ENCODE measurements around the gene RALGPS2. TPM values are rescaled to one million over a fixed set of nuclear protein-coding genes. Genes with fewer than 3 reads are reported as not detected.
"Not testable (repeated sequence)": the region's sequence is repeated elsewhere in the genome, so short reads cannot be mapped to it uniquely, and the experiment has no call there.

The RALGPS2 gene
- total RNA-seq, 2 experiments from 2014 or later, result 1.4 to 1.9 TPM

DNA sequence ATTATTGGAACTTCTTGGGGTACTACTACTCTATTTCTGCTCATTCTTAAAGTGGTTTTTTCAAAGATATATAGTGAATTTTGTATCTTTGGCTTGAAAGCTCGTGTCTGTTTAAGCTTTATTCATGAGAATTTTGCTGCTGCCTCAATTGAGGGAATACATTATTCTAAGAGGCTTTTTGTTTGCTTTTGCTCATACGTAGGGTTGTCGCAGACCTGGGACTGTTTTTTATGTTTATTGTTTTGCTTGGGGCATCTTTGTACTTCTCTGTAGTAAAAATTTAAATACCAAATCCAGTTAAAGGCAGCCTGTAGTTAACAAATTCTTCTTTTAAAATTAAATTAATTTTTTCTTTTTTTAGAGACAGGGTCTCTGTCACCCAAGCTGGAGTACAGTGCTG lies 83.5 kb downstream of the RALGPS2 start:
- ATAC-seq, result no peak
- peaks cover 2% of the 10 kb centered on the region for H3K27me3 Mint-ChIP-seq
- no peak overlapping the region for H3K27ac Mint-ChIP-seq
- no peak overlapping the region for H3K4me3 Mint-ChIP-seq
- no peaks in the 10 kb centered on the region for H3K4me1 Mint-ChIP-seq
- no peak for DNase-seq
- no peaks in the 10 kb centered on the region for H3K9me3 Mint-ChIP-seq (ENCODE audit: low read depth)
- H3K36me3 Mint-ChIP-seq, result no peaks in the 10 kb centered on the region
- CTCF ChIA-PET, result no interaction called here

DNA sequence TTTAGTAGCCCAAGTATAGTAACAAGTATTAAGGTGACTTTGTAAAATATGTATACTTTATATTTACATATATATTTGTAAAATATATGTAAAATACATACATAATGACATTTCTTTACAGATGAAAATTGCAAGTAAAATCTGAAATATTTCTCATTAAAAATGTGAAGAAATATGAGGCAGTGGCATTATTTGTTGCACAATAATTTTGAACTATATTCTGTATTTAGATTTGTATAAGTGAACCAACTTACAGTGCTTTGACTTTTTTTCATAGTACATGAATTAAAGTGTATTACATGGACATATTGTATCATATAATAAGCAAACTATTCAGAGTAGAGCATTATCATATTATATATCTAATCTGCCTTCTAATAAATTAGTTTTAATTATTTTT lies 85.5 kb downstream of the RALGPS2 start:
- Mint-ChIP-seq H3K27me3 (peaks cover 1% of the 10 kb centered on the region), H3K9me3 (ENCODE audit: low read depth) (no peaks in the 10 kb centered on the region), H3K4me1 (no peaks in the 10 kb centered on the region), H3K36me3 (no peaks in the 10 kb centered on the region), H3K4me3 (no peak overlapping the region), H3K27ac (no peak overlapping the region)
- ATAC-seq, result no peak
- DNase-seq, result no peak
- CTCF ChIA-PET, result no interaction called here

DNA sequence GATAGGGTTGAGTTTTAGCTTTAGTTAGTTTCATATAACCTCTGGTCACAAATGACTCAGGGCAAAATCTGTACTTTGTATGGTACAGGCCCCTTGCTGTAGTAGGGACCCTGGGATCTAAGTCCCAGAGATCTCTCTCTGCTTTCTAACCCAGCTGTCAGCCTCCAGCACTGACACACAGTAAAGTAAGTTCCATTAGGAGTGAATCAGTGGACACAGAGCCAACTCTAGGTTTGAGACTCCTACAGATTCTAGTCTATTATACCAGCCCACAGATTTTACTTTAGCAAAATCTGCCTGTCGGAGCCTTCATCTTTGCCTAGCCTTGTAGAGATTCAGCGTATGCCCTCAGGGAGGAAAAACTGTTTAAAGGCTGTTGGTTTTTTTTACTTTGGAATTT lies 93.4 kb downstream of the RALGPS2 start:
- no peak for DNase-seq
- no peak overlapping the region for H3K27ac Mint-ChIP-seq
- H3K4me1 Mint-ChIP-seq, result peaks cover 3% of the 10 kb centered on the region
- no peak overlapping the region for H3K4me3 Mint-ChIP-seq
- CTCF ChIA-PET, result no interaction called here
- H3K27me3 Mint-ChIP-seq, result no peaks in the 10 kb centered on the region
- no peaks in the 10 kb centered on the region for H3K36me3 Mint-ChIP-seq
- no peaks in the 10 kb centered on the region for H3K9me3 Mint-ChIP-seq (ENCODE audit: low read depth)
- ATAC-seq, result no peak

- no peak overlapping the region for H3K27ac Mint-ChIP-seq
Observed at GRCh38 chr1:178819123-178819522, 94.1 kb downstream of the RALGPS2 start.

DNA sequence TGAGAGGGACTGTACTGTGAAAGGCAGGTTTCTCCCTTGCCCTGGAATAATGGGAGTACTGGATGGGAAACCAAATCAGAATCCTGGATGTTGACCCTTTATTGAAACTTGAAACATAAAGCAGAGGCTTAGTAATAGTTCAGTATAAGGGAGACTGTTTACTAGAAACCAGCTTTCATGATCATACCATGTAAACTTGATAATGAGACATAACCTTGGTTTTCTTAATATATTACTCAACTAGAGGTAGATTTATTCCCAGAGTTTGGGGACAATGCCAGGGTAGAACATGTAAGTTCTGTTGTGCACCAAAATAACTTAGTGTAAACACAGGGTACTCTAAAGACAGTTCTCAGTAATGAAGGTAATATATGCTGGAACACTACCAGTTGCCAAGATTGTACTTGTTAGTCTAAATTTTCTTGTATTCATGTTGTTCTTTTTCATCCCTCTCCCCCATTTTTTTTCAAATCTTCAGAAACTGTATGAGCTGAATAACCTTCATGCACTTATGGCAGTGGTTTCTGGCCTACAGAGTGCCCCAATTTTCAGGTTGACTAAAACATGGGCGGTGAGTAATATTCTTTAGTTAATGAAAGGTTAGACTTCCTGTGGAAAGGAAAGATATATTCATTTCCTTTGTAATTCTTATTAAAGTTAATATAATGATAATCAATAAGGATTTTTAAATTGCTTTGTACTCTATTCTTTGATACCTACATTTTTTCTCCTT lies 96.3 kb downstream of the RALGPS2 start:
- H3K27ac Mint-ChIP-seq, result no peak overlapping the region
- H3K4me3 Mint-ChIP-seq, result no peak overlapping the region
- DNase-seq (no peak), ATAC-seq (no peak)
- H3K9me3 Mint-ChIP-seq (ENCODE audit: low read depth), result no peaks in the 10 kb centered on the region
- no peaks in the 10 kb centered on the region for H3K36me3 Mint-ChIP-seq
- H3K4me1 Mint-ChIP-seq, result peaks cover 3% of the 10 kb centered on the region
- H3K27me3 Mint-ChIP-seq, result no peaks in the 10 kb centered on the region
- CTCF ChIA-PET, result no interaction called here

More at GRCh38 chr1:178819123-178819522, 94.1 kb downstream of the RALGPS2 start:
- H3K4me1 Mint-ChIP-seq, result peaks cover 3% of the 10 kb centered on the region
- H3K4me3 Mint-ChIP-seq, result no peak overlapping the region
- no peaks in the 10 kb centered on the region for H3K9me3 Mint-ChIP-seq (ENCODE audit: low read depth)
- no peaks in the 10 kb centered on the region for H3K36me3 Mint-ChIP-seq
- CTCF ChIA-PET, result no interaction called here
- ATAC-seq (no peak), DNase-seq (no peak)
- H3K27me3 Mint-ChIP-seq, result no peaks in the 10 kb centered on the region

DNA sequence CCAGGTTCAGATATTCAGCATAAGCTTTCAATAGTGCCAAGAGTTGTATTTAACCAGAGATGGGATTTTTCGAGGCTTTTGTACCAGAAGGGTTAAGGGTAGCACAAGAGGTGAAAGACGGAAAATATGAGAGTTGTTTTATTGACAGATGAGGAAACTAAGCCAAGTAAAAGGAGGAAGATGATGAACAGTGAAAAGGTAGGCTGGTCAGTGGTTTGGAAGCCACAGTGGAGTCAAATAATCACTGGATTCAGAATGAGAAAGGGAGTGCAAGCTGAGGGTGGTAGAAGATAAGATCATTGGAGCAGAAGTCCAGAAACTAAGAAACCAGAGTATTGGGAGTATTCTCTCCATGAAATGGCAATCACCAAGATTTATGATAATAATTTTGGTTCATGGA lies 100.1 kb downstream of the RALGPS2 start:
- H3K4me3 Mint-ChIP-seq, result no peak overlapping the region
- no peaks in the 10 kb centered on the region for H3K36me3 Mint-ChIP-seq
- H3K27ac Mint-ChIP-seq, result no peak overlapping the region
- no peak for ATAC-seq
- CTCF ChIA-PET, result no interaction called here
- H3K27me3 Mint-ChIP-seq, result no peaks in the 10 kb centered on the region
- DNase-seq, result no peak
- peaks cover 3% of the 10 kb centered on the region for H3K4me1 Mint-ChIP-seq
- no peaks in the 10 kb centered on the region for H3K9me3 Mint-ChIP-seq (ENCODE audit: low read depth)

GRCh38 chr1:178844436-178844835 lies 119.4 kb downstream of the RALGPS2 start:
- Mint-ChIP-seq H3K27me3 (no peaks in the 10 kb centered on the region), H3K27ac (no peak overlapping the region), H3K4me1 (no peaks in the 10 kb centered on the region), H3K9me3 (ENCODE audit: low read depth) (no peaks in the 10 kb centered on the region), H3K36me3 (no peaks in the 10 kb centered on the region), H3K4me3 (no peak overlapping the region)
- ATAC-seq (no peak), DNase-seq (no peak)
- CTCF ChIA-PET, result no interaction called here

GRCh38 chr1:178846306-178846705 lies 121.3 kb downstream of the RALGPS2 start:
- Mint-ChIP-seq H3K27ac (no peak overlapping the region), H3K4me3 (no peak overlapping the region), H3K36me3 (no peaks in the 10 kb centered on the region), H3K9me3 (ENCODE audit: low read depth) (no peaks in the 10 kb centered on the region), H3K4me1 (no peaks in the 10 kb centered on the region), H3K27me3 (no peaks in the 10 kb centered on the region)
- CTCF ChIA-PET, result no interaction called here
- ATAC-seq (no peak), DNase-seq (no peak)

DNA sequence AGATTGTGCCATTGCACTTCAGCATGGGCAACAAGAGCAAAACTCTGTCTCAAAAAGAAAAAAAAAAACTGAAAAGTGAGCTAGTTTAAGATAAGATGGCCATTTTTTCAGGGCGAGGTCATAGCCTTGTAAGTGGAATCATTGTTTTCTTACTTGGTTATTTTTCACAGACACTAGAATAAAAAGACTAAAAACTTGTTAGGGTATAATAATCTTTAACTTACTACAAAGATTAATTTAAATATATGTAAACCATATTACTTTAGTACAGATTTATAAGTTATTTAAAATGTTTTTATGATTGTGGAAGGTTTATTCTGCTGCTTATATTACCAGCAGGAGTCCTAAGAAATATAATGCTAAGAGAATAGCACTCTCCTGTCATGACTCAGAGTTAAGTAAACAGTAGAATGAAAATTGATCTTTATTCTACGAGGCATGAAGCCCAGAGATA lies 122.4 kb downstream of the RALGPS2 start:
- CTCF ChIA-PET, result no interaction called here
- ATAC-seq (no peak), DNase-seq (no peak)
- Mint-ChIP-seq H3K27ac (no peak overlapping the region), H3K4me3 (no peak overlapping the region), H3K9me3 (ENCODE audit: low read depth) (no peaks in the 10 kb centered on the region), H3K36me3 (no peaks in the 10 kb centered on the region), H3K27me3 (no peaks in the 10 kb centered on the region), H3K4me1 (no peaks in the 10 kb centered on the region)

DNA sequence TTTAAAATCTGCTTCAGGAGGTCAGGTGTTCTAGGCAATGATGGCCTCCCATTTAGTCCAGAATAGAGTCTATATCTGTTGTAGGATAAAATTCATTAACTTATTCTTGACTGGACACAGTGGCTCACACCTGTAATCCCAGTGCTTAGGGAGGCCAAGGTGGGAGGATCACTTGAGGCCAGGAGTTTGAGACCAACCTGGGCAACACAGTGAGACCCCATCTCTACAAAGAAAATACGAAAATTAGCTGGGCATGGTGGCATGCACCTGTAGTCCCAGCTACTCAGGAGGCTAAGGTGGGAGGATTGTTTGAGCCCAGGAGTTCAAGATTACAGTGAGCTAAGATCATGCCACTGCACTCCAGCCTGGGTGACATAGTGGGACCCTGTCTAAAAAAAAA lies 122.9 kb downstream of the RALGPS2 start:
- H3K27ac Mint-ChIP-seq; ATAC-seq; H3K9me3 Mint-ChIP-seq (ENCODE audit: low read depth); H3K4me3 Mint-ChIP-seq; CTCF ChIA-PET; DNase-seq; H3K4me1 Mint-ChIP-seq; H3K27me3 Mint-ChIP-seq; H3K36me3 Mint-ChIP-seq: not testable (repeated sequence)

GRCh38 chr1:178849918-178850317 lies 124.9 kb downstream of the RALGPS2 start:
- Mint-ChIP-seq H3K27me3 (no peaks in the 10 kb centered on the region), H3K27ac (no peak overlapping the region), H3K36me3 (no peaks in the 10 kb centered on the region), H3K4me1 (no peaks in the 10 kb centered on the region), H3K4me3 (no peak overlapping the region), H3K9me3 (ENCODE audit: low read depth) (no peaks in the 10 kb centered on the region)
- CTCF ChIA-PET, result no interaction called here
- DNase-seq (no peak), ATAC-seq (no peak)

GRCh38 chr1:178857126-178857525 lies 132.1 kb downstream of the RALGPS2 start:
- Mint-ChIP-seq H3K9me3 (ENCODE audit: low read depth) (no peaks in the 10 kb centered on the region), H3K27ac (no peak overlapping the region), H3K4me3 (no peak overlapping the region), H3K36me3 (no peaks in the 10 kb centered on the region), H3K4me1 (no peaks in the 10 kb centered on the region), H3K27me3 (peaks cover 2% of the 10 kb centered on the region)
- CTCF ChIA-PET, result no interaction called here
- ATAC-seq (no peak), DNase-seq (no peak)

DNA sequence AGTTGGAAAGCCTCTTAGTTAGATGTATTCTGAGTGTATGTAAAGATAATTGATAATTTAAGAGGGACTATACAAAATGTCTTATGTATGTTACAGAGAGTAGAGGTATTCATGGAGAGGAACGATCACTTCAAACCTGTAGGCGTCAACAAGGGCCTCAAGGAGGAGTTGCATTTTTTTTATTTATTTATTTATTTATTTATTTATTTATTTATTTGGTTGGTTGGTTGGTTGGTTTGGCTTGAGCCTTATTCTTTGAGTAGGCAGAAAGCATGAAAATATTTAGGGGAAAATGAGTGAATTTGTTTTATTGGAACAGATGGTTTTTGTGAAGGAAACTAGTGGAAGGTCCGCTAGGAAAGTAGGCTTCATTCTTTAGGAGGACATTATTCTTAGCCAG lies 137.4 kb downstream of the RALGPS2 start:
- Mint-ChIP-seq H3K27ac (no peak overlapping the region), H3K9me3 (ENCODE audit: low read depth) (no peaks in the 10 kb centered on the region), H3K4me3 (no peak overlapping the region), H3K36me3 (no peaks in the 10 kb centered on the region), H3K27me3 (peaks cover 8% of the 10 kb centered on the region), H3K4me1 (peaks cover 9% of the 10 kb centered on the region)
- ATAC-seq (no peak), DNase-seq (no peak)
- CTCF ChIA-PET, result no interaction called here

- H3K4me1 Mint-ChIP-seq, result peaks cover 12% of the 10 kb centered on the region
- no peak overlapping the region for H3K27ac Mint-ChIP-seq
- DNase-seq (no peak), ATAC-seq (no peak)
- peaks cover 8% of the 10 kb centered on the region for H3K27me3 Mint-ChIP-seq
- H3K9me3 Mint-ChIP-seq (ENCODE audit: low read depth), result no peaks in the 10 kb centered on the region
- H3K36me3 Mint-ChIP-seq, result no peaks in the 10 kb centered on the region
- H3K4me3 Mint-ChIP-seq, result no peak overlapping the region
- CTCF ChIA-PET, result no interaction called here
Observed at GRCh38 chr1:178862864-178863263, 137.8 kb downstream of the RALGPS2 start.

DNA sequence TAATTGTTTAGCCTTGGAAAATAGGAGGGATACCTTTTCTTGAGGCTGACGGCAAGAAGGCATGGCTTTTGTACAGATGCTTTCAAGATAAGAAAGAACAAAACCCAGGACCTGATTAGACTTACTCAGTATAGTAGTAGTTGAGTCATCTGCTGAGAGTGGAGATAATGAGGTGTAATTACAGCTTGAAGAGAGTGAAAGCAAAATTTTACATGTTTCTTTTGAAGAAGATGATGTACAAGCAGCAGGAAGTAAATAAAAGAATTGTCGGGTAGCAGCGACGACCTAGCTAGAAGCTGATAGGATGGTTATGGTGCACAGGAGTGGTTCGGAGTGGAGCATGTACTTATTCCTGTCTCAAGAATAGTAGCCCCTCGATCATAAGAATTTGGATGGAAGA lies 139.3 kb downstream of the RALGPS2 start:
- H3K27me3 Mint-ChIP-seq, result peaks cover 6% of the 10 kb centered on the region
- no peak overlapping the region for H3K27ac Mint-ChIP-seq
- no peaks in the 10 kb centered on the region for H3K9me3 Mint-ChIP-seq (ENCODE audit: low read depth)
- peak; percentile 45 for ATAC-seq
- H3K4me3 Mint-ChIP-seq, result no peak overlapping the region
- peaks cover 12% of the 10 kb centered on the region for H3K4me1 Mint-ChIP-seq
- CTCF ChIA-PET, result interaction anchor here (1.0 kb wide), 1 partner anchor 8 kb away, joined by 3 read pairs; no protein-coding TSS in a partner anchor
- no peaks in the 10 kb centered on the region for H3K36me3 Mint-ChIP-seq
- DNase-seq, result no peak

Data from activated CD8-positive, alpha-beta memory T cell treated with anti-CD3 and anti-CD28 coated beads, Interleukin-2, amount 10 ng/mL, durations not matched to agents 7 days and 5 days (primary cell).